Spinal cord (tissue), 10 donors: ENCODE measurements around the gene ZC2HC1C. TPM values are rescaled to one million over a fixed set of nuclear protein-coding genes. Genes with fewer than 3 reads are reported as not detected.
"Not testable (repeated sequence)": the region's sequence is repeated elsewhere in the genome, so short reads cannot be mapped to it uniquely, and the experiment has no call there.

Source experiments
- DNase-seq, 6 donors: peaks; one replicate each; pipeline versions ENCODE4 v3.0.0 to v3.0.0-alpha.2; 2013 to 2015; ENCODE audit warnings: low spot score in 6 of 6, low read depth in 4 of 6
- H3K27ac ChIP-seq: one replicate; pipeline ENCODE4 v1.5.1; 2013; ENCODE audit warnings: low read depth, low read length, control low read depth
- H3K27me3 ChIP-seq: one replicate; pipeline ENCODE4 v1.6.1; 2013; ENCODE audit warnings: low read length; ENCODE audit not compliant: control insufficient read depth, insufficient read depth
- H3K36me3 ChIP-seq: one replicate; pipeline ENCODE4 v1.6.1; 2013; ENCODE audit warnings: low read length; ENCODE audit not compliant: control insufficient read depth, insufficient read depth
- H3K4me1 ChIP-seq: one replicate; pipeline ENCODE4 v1.6.1; 2013; ENCODE audit warnings: low read length; ENCODE audit not compliant: control insufficient read depth, insufficient read depth
- H3K4me3 ChIP-seq: one replicate; pipeline ENCODE4 v1.5.1; 2013; ENCODE audit warnings: low read depth, low read length, control low read depth
- H3K9me3 ChIP-seq: one replicate; pipeline ENCODE4 v1.6.1; 2013; ENCODE audit warnings: low read length; ENCODE audit not compliant: control insufficient read depth, insufficient read depth
- WGBS: methylation state at CpG from one replicate; pipeline ENCODE4 v1.1.5; 2013; ENCODE audit warnings: missing lambda C conversion rate; ENCODE audit not compliant: insufficient coverage; 5-methylcytosine and 5-hydroxymethylcytosine counted together
- polyA plus RNA-seq, 2 donors: library from polyadenylated mRNA; unstranded; fragments of 120-200 nt; gene quantifications; one replicate each; pipeline ENCODE4 v1.2.1, GENCODE V29; 2013; ENCODE audit not compliant: insufficient read length in 2 of 2
- small RNA-seq: library from RNA; depleted of rRNA; stranded (forward); fragments of <200 nt; gene quantifications from one replicate; pipeline ENCODE3, GENCODE V24; 2014; ENCODE audit warnings: low replicate concordance
- total RNA-seq, 2 donors: library from RNA; depleted of rRNA in 1 of 2; stranded (reverse); fragments of 120-200 nt in 1 of 2; fragments of >200 nt in 1 of 2; gene quantifications; one replicate each; pipeline versions ENCODE4 v1.2.3 to v1.2.4, GENCODE V29; 2013 to 2014
- donor health status: healthy.

Gene ZC2HC1C
- total and polyA plus RNA-seq, 4 donors = 4.5 to 9.0 (median 6.2) TPM

DNA sequence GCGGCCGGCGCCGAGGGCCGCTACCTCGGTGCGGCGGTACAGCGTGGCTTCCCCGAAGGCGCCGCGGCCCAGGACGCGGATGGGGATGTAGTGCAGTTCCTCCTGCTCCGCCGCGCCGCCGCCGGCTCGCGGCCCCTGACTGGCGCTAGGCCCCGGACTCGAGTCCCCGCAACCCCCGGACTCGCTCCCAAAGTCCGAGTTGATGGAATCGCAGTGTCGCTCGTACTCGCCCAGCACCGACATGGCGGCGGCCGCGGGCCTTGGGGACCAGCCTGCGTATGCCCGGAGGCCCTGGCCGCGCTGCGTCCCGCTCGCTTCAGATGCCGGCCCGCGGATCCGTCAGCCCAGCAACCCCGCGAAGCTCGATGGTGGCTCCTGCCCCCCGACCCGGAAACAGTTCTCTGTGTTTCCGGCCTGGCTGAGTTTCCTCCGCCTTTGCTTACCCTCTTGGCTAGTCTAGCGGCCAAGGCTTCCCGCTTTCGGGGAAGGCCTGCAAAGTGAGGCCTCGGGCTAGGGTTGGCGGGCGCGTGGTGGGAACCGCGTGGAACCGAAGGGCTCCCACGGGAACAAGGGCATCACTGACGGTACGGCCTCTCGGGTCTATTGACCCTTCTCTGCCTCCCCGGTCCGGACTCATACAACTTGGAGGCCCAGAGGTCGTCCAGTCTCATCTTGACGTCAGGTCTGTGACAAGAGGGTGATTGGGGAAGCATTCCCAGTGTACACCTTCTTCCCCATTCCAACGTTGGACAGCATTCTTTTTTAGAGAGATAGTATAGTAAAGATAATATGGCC lies 57.4 kb downstream of the ZC2HC1C start, which contains the start of gene NEK9:
Gene NEK9, minus strand, starts transcription at position 370 of the 795 bp plus-strand sequence. Its CDS starts 127 bp downstream, at position 243.
- peaks cover 11% of the 10 kb centered on the region for H3K36me3 ChIP-seq
- peak within 1 kb of the TSS; percentile 93 for H3K27ac ChIP-seq
- peak within 1 kb of the TSS; percentile 86 for H3K4me3 ChIP-seq
- H3K27me3 ChIP-seq = no peaks in the 10 kb centered on the region
- H3K9me3 ChIP-seq = no peaks in the 10 kb centered on the region
- 0% methylated on average over 70 of the region's 76 CpGs for WGBS
- DNase-seq = peak; percentile 77 to 97 (median 86)
- H3K4me1 ChIP-seq = peaks cover 13% of the 10 kb centered on the region

GRCh38 chr14:75127474-75127820 lies 58.0 kb downstream of the ZC2HC1C start:
- not testable (repeated sequence) for DNase-seq, H3K9me3 ChIP-seq, H3K27me3 ChIP-seq
- H3K27ac ChIP-seq = peak overlapping the region; percentile 93
- peaks cover 11% of the 10 kb centered on the region for H3K36me3 ChIP-seq
- peaks cover 13% of the 10 kb centered on the region for H3K4me1 ChIP-seq
- peak overlapping the region; percentile 86 for H3K4me3 ChIP-seq
- 66% methylated on average over 7 of the region's 16 CpGs for WGBS

- 97% methylated on average over 6 of the region's 10 CpGs for WGBS
- peaks cover 13% of the 10 kb centered on the region for H3K4me1 ChIP-seq
- no peaks in the 10 kb centered on the region for H3K9me3 ChIP-seq
- H3K36me3 ChIP-seq = peaks cover 9% of the 10 kb centered on the region
- no peak for DNase-seq
- H3K27ac ChIP-seq = no peak overlapping the region
- no peaks in the 10 kb centered on the region for H3K27me3 ChIP-seq
- peak overlapping the region; percentile 86 for H3K4me3 ChIP-seq
Observed at GRCh38 chr14:75127903-75128595, 58.6 kb downstream of the ZC2HC1C start.

- Histone ChIP-seq H3K4me1 (peaks cover 13% of the 10 kb centered on the region), H3K36me3 (peaks cover 9% of the 10 kb centered on the region), H3K27ac (no peak overlapping the region), H3K4me3 (no peak overlapping the region), H3K27me3 (no peaks in the 10 kb centered on the region), H3K9me3 (no peaks in the 10 kb centered on the region)
- 97% methylated on average over 3 of the region's 5 CpGs for WGBS
- DNase-seq = no peak
Observed at GRCh38 chr14:75128596-75128990, 59.2 kb downstream of the ZC2HC1C start.

Small RNAs within 50 kb of the gene (small RNA-seq; reads per million reads assigned to genes)
- gene HIF1AP1 = not detected
- not detected for gene RNU6-689P

Other genes starting within 250 kb of the ZC2HC1C start
- gene PROX2, start 193.5 kb upstream of the ZC2HC1C start, total RNA-seq = under 1 TPM in 1 of 2 donors, not detected in 1; 0.06 TPM
- 1 to 10 TPM; 1.3 to 3.9 TPM for gene PROX2, start 193.5 kb upstream of the ZC2HC1C start, polyA plus RNA-seq
- 10 to 100 TPM; 47.7 to 57.7 TPM for gene DLST, start 187.7 kb upstream of the ZC2HC1C start, total RNA-seq
- 10 to 100 TPM; 74.0 to 86.2 TPM for gene DLST, start 187.7 kb upstream of the ZC2HC1C start, polyA plus RNA-seq
- 10 to 100 TPM; 15.9 to 22.0 TPM for gene RPS6KL1, start 146.4 kb upstream of the ZC2HC1C start, total RNA-seq
- gene RPS6KL1, start 146.4 kb upstream of the ZC2HC1C start, polyA plus RNA-seq = 10 to 100 TPM; 55.3 to 69.1 TPM
- 10 to 100 TPM in 1 of 2 donors, 1 to 10 TPM in 1; 5.7 to 23.0 TPM for gene PGF, start 114.0 kb upstream of the ZC2HC1C start, total RNA-seq
- gene PGF, start 114.0 kb upstream of the ZC2HC1C start, polyA plus RNA-seq = 10 to 100 TPM in 1 of 2 donors, 1 to 10 TPM in 1; 8.1 to 13.5 TPM
- 10 to 100 TPM; 23.2 to 46.8 TPM for gene EIF2B2, start 66.7 kb upstream of the ZC2HC1C start, total RNA-seq
- 10 to 100 TPM; 47.4 to 56.8 TPM for gene EIF2B2, start 66.7 kb upstream of the ZC2HC1C start, polyA plus RNA-seq
- gene MLH3, start 18.2 kb upstream of the ZC2HC1C start, total RNA-seq = 10 to 100 TPM; 51.2 to 65.8 TPM
- gene MLH3, start 18.2 kb upstream of the ZC2HC1C start, polyA plus RNA-seq = 10 to 100 TPM; 21.4 to 27.8 TPM
- 10 to 100 TPM; 18.4 to 23.0 TPM for gene ACYP1, start 5.6 kb upstream of the ZC2HC1C start, total RNA-seq
- 10 to 100 TPM; 68.9 to 76.6 TPM for gene ACYP1, start 5.6 kb upstream of the ZC2HC1C start, polyA plus RNA-seq
- 10 to 100 TPM; 42.9 to 43.2 TPM for gene NEK9, start 57.4 kb downstream of the ZC2HC1C start, total RNA-seq
- 10 to 100 TPM; 65.9 to 89.9 TPM for gene NEK9, start 57.4 kb downstream of the ZC2HC1C start, polyA plus RNA-seq
- 100 to 1,000 TPM; 255 to 353 TPM for gene TMED10, start 107.0 kb downstream of the ZC2HC1C start, total RNA-seq
- gene TMED10, start 107.0 kb downstream of the ZC2HC1C start, polyA plus RNA-seq = 100 to 1,000 TPM; 164 to 181 TPM
- 100 to 1,000 TPM; 200 to 842 TPM for gene FOS, start 209.2 kb downstream of the ZC2HC1C start, total RNA-seq
- gene FOS, start 209.2 kb downstream of the ZC2HC1C start, polyA plus RNA-seq = 100 to 1,000 TPM; 124 to 341 TPM